ENCODE results near the gene KRTAP12-2.

- TF ChIP-seq POLR2AphosphoS5 (IDR thresholded peaks at IDR 0.05; ENCODE audit: low read depth, low read length) (no peak), POLR2A (IDR thresholded peaks at IDR 0.05; ENCODE audit: low read depth, low read length) (no peak), TAF1 (IDR thresholded peaks at IDR 0.05; ENCODE audit: low read depth, low read length) (no peak), POU2F2 (IDR thresholded peaks at IDR 0.05; ENCODE audit: low read depth, low read length) (no peak), SPI1 (IDR thresholded peaks at IDR 0.05; ENCODE audit: low read depth, low read length) (no peak), PAX5 (IDR thresholded peaks at IDR 0.05; ENCODE audit: insufficient read depth, low read length, severe bottlenecking) (no peak)
Observed at GRCh38 chr21:44649521-44650100, 17.1 kb downstream of the KRTAP12-2 start.
